Upper lobe of left lung (tissue), 4 donors: ENCODE results near the gene MAD1L1.

ENCODE experiments used
- EP300 ChIP-seq, 4 donors: sonication (generic); formaldehyde crosslinking; IDR thresholded peaks; one replicate each; pipeline ENCODE4 v1.5.1; 2017; ENCODE audit warnings: antibody characterized with exemption in 4 of 4, control low read depth in 2 of 4
- POLR2AphosphoS5 ChIP-seq, 2 donors: sonication (generic); formaldehyde crosslinking; IDR thresholded peaks; one replicate each; pipeline ENCODE4 v1.5.1; 2017; ENCODE audit warnings: antibody characterized with exemption in 2 of 2
- TF ChIP-seq, protein P1 (sequence below), 6 experiments: fragments of 450-650 bp in 4 of 6; fragments of 200-600 bp in 2 of 6; sonication (generic) in 2 of 6; IDR thresholded peaks; one replicate each; pipeline ENCODE4 v1.5.1; 2016 to 2019; ENCODE audit warnings: antibody characterized with exemption in 6 of 6

GRCh38 chr7:2017914-2018568, 214.7 kb downstream of the MAD1L1 start:
- TF ChIP-seq, protein P1, sequence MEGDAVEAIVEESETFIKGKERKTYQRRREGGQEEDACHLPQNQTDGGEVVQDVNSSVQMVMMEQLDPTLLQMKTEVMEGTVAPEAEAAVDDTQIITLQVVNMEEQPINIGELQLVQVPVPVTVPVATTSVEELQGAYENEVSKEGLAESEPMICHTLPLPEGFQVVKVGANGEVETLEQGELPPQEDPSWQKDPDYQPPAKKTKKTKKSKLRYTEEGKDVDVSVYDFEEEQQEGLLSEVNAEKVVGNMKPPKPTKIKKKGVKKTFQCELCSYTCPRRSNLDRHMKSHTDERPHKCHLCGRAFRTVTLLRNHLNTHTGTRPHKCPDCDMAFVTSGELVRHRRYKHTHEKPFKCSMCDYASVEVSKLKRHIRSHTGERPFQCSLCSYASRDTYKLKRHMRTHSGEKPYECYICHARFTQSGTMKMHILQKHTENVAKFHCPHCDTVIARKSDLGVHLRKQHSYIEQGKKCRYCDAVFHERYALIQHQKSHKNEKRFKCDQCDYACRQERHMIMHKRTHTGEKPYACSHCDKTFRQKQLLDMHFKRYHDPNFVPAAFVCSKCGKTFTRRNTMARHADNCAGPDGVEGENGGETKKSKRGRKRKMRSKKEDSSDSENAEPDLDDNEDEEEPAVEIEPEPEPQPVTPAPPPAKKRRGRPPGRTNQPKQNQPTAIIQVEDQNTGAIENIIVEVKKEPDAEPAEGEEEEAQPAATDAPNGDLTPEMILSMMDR (IDR thresholded peaks at IDR 0.05), result no peak
- no peak for TF ChIP-seq EP300 (IDR thresholded peaks at IDR 0.05)
- TF ChIP-seq POLR2AphosphoS5 (IDR thresholded peaks at IDR 0.05), result no peak
